ENCODE results near the gene ATP2C2. TPM values are rescaled to one million over a fixed set of nuclear protein-coding genes. Genes with fewer than 3 reads are reported as not detected.

Gene ATP2C2
- total and polyA plus RNA-seq, 2 donors (not counting 1 experiment from before 2014, with no cell fraction given) = not detected

- Mint-ChIP-seq H3K27ac (no peak overlapping the region), H3K27me3 (no peaks in the 10 kb centered on the region)
These were observed 99.4 kb downstream of the ATP2C2 start for GRCh38 chr16:84467709-84468108.

GRCh38 chr16:84471316-84471715 lies 103.0 kb downstream of the ATP2C2 start:
- Histone ChIP-seq H3K79me2 (ENCODE audit: control insufficient read depth, insufficient read depth, low read length) (no peaks in the 10 kb centered on the region), H3K27ac (ENCODE audit: low read length in 2 of 2) (no peak overlapping the region), H3K27me3 (replicated peaks in 1 of 4; ENCODE audit: control extremely low read depth in 1 of 4, control insufficient read depth in 3 of 4, insufficient read depth in 4 of 4, low read length in 3 of 4) (no peaks in the 10 kb centered on the region), H3K4me2 (replicated peaks; ENCODE audit: low read depth, low read length, poor library complexity, severe bottlenecking) (no peak overlapping the region), H3K9ac (ENCODE audit: low read length) (no peak overlapping the region), H3K4me3 (ENCODE audit: control extremely low read depth in 1 of 5, extremely low read depth in 1 of 5, insufficient read depth in 1 of 5, low read depth in 2 of 5, low read length in 4 of 5) (no peak overlapping the region), H3K36me3 (replicated peaks in 1 of 2; ENCODE audit: control extremely low read depth in 1 of 2, control insufficient read depth in 1 of 2, extremely low read depth in 1 of 2, insufficient read depth in 2 of 2, low read length in 1 of 2) (peaks cover 0 to 9% of the 10 kb centered on the region in 2 experiments), H2AFZ (ENCODE audit: insufficient read depth, low read depth, low read length, poor library complexity, severe bottlenecking) (no peak overlapping the region), H3K4me1 (ENCODE audit: control insufficient read depth in 2 of 2, insufficient read depth in 2 of 2, low read length in 2 of 2) (no peaks in the 10 kb centered on the region), H4K20me1 (ENCODE audit: control insufficient read depth, insufficient read depth, low read length, poor library complexity, severe bottlenecking) (no peaks in the 10 kb centered on the region), H3K9me3 (ENCODE audit: control extremely low read depth in 1 of 3, control insufficient read depth in 2 of 3, insufficient read depth in 1 of 3, low read length in 2 of 3) (peaks cover 2 to 18% (median 14%) of the 10 kb centered on the region in 3 donors)
- Mint-ChIP-seq H3K4me3 (no peak overlapping the region), H3K9me3 (ENCODE audit: insufficient read depth) (peaks cover 17% of the 10 kb centered on the region), H3K27me3 (no peaks in the 10 kb centered on the region), H3K27ac (no peak overlapping the region), H3K4me1 (no peaks in the 10 kb centered on the region)
- intact Hi-C loops (cut with micrococcal nuclease) = no loop called here
- 92% methylated on average over 3 of the region's 7 CpGs for WGBS (ENCODE audit: insufficient coverage)
- CTCF ChIA-PET = no interaction called here
- DNase-seq = no peak
- TF ChIP-seq CTCF (IDR thresholded peaks at IDR 0.05) (no peak), EZH2 (IDR thresholded peaks at IDR 0.05; ENCODE audit: borderline replicate concordance, insufficient read depth, low read depth, low read length, poor library complexity, severe bottlenecking) (no peak)
- ATAC-seq (ENCODE audit: low read depth) = no peak
- POLR2A ChIA-PET = no interaction called here

More at GRCh38 chr16:84467709-84468108, 99.4 kb downstream of the ATP2C2 start:
- Histone ChIP-seq H3K4me1 (ENCODE audit: control insufficient read depth in 2 of 2, insufficient read depth in 2 of 2, low read length in 2 of 2) (no peaks in the 10 kb centered on the region), H3K27ac (ENCODE audit: low read length in 2 of 2) (no peak overlapping the region), H3K4me3 (ENCODE audit: control extremely low read depth in 1 of 5, extremely low read depth in 1 of 5, insufficient read depth in 1 of 5, low read depth in 2 of 5, low read length in 4 of 5) (no peak overlapping the region), H4K20me1 (ENCODE audit: control insufficient read depth, insufficient read depth, low read length, poor library complexity, severe bottlenecking) (no peaks in the 10 kb centered on the region), H3K4me2 (replicated peaks; ENCODE audit: low read depth, low read length, poor library complexity, severe bottlenecking) (no peak overlapping the region), H3K27me3 (replicated peaks in 1 of 4; ENCODE audit: control extremely low read depth in 1 of 4, control insufficient read depth in 3 of 4, insufficient read depth in 4 of 4, low read length in 3 of 4) (no peaks in the 10 kb centered on the region), H3K9ac (ENCODE audit: low read length) (no peak overlapping the region), H3K79me2 (ENCODE audit: control insufficient read depth, insufficient read depth, low read length) (no peaks in the 10 kb centered on the region), H2AFZ (ENCODE audit: insufficient read depth, low read depth, low read length, poor library complexity, severe bottlenecking) (no peak overlapping the region), H3K9me3 (ENCODE audit: control extremely low read depth in 1 of 3, control insufficient read depth in 2 of 3, insufficient read depth in 1 of 3, low read length in 2 of 3) (peaks cover 2 to 18% (median 14%) of the 10 kb centered on the region in 3 donors), H3K36me3 (replicated peaks in 1 of 2; ENCODE audit: control extremely low read depth in 1 of 2, control insufficient read depth in 1 of 2, extremely low read depth in 1 of 2, insufficient read depth in 2 of 2, low read length in 1 of 2) (peaks cover 0 to 13% of the 10 kb centered on the region in 2 experiments)
- intact Hi-C loops (cut with micrococcal nuclease) = no loop called here
- ChIA-PET CTCF (no interaction called here), POLR2A (no interaction called here)
- H3K4me3 Mint-ChIP-seq = no peak overlapping the region
- DNase-seq = no peak
- H3K4me1 Mint-ChIP-seq = no peaks in the 10 kb centered on the region
- peaks cover 12% of the 10 kb centered on the region for H3K9me3 Mint-ChIP-seq (ENCODE audit: insufficient read depth)
- no peak for ATAC-seq (ENCODE audit: low read depth)
- no peak for TF ChIP-seq EZH2 (IDR thresholded peaks at IDR 0.05; ENCODE audit: borderline replicate concordance, insufficient read depth, low read depth, low read length, poor library complexity, severe bottlenecking)
- TF ChIP-seq CTCF (IDR thresholded peaks at IDR 0.05) = no peak

Measured in B cell (primary cell).